ENCODE data around the gene MAPRE2.
A peak's percentile ranks its signal among the peaks of the same experiment; 100 is the strongest.

The MAPRE2 gene

GRCh38 chr18:35178260-35178659 is 137.0 kb downstream of the MAPRE2 start:
- DNase-seq = peak in 2 of 51 donors; percentile 23 to 31

DNA sequence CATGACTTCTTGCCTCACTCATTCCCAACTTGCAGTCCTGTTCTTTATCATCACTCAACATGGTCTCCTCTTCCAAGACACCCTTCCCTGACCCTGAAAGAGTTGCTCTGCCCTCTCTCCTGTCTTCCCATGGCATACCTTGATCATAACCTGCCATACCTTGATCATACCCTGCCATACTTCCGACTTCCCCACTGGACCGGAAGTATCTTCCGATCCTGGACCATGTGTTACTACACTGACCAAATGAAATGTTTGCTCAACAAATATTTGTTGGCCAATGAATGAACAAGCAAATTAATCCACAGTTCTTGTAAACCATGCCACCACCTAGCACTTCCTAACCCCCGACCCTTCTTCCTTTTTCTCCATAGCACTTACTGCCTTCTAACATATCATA is 138.7 kb downstream of the MAPRE2 start:
- no peak for DNase-seq

- no peak for DNase-seq
Observed at GRCh38 chr18:35180455-35180854, 139.2 kb downstream of the MAPRE2 start.

DNA sequence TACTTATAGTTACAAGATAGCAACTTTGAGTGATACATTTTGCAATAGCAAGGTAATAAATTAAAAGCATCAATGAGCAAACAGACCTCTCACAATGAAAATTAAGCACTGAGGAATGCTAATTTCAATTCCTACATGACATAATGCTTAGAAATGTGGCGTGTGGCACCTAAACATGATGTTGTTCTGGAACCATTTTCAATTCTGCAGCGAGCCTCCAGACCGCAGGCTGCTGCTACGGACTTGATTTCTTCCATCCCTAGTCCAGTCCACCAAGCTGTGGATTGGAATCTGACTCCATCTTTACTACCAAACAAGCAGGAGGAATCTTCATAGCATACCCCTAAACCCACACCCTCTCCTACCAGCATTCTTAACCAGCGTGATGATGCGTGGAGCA is 140.9 kb downstream of the MAPRE2 start:
- no peak for DNase-seq

DNA sequence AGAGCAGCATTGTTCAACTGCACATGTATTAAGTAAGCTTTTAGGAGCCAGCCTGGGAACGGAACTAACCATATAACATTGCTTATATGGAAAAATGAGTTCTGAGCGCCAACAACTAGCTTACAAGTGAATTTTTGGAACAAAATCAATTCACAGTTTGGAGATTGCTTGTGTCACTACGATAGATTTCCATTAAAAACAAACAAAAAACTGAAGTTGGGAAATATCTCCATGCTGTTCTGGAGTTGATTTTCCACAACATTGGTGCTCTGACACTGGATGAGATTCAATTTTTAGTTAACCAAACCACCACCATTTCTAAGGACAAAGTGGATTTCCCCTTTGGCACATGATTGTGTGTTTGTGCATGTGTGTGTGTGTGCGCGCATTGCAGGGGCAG is 142.7 kb downstream of the MAPRE2 start:
- no peak for DNase-seq

DNA sequence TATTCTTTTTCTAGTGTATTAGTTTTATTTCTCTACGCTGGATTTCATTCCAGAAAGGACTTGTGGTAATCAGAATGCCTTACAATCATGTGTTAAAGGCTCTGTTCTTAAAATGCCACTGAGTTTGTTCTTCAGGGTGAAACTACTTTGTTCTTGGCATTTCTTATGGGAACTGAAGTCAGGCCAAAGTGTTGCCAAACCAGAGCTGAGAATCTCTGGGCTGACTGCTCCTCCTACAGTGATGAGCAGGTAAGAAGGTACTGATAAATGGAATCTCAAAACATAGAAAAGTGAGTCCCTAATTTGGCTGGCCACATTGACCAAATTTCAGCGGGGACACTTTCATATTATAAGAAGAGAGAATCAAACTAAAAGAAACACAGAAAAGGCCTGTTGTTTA is 144.6 kb downstream of the MAPRE2 start:
- DNase-seq = peak in 3 of 51 donors; percentile 7 to 11 (median 9)

GRCh38 chr18:35186291-35187034 is 145.2 kb downstream of the MAPRE2 start:
- DNase-seq = no peak

- DNase-seq = peak in 27 of 51 donors; percentile 3 to 82 (median 32)
Observed at GRCh38 chr18:35189510-35189909, 148.3 kb downstream of the MAPRE2 start.

DNA sequence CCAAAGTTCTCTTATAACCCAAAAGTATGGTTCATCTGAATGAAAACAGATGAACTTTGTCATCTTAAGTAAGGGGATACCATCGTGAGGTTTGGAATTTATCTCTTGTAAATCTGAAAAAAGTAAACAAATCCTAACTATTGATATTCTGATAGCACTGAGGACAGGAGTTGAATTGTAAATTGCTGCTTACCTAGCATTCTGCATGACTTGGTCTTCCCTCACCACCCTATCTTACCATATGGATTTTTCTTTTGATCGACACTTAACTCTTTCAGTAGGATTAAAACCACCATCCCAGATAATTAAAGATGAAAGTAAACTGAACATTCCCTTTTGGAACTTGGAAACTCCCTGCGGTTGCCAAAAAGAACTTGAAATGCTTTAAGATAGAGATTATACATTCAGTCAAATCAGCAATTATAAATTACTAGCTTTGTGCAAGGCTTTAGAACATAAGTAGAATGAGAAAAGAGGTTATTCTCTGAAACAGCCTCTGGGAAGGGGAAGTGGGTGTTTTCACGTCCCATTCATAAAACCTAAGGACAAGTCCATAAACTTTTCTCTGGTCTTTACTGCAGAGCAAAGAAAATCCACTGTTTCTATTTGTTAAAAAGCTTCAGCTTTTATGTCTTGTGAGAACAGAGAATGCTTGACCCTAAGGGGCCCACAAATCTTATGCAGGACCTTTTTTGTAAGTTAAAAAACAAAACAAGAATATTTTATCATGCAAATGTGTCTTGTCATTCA is 149.9 kb downstream of the MAPRE2 start:
- no peak for DNase-seq

DNA sequence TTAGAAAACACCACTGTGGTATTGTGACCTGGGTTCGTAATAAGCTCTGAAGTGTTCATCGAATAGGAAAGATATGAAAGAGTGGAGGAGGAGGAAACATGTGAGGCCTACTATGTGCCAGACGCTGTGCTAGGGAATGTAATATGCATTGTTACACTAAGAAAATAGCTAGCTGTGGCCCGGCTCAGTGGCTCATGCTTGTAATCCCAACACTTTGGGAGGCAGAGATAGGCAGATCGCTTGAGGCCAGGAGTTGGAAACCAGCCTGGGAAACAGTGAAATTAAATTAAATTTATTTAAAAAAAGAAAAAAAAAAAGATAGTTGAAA is 150.4 kb downstream of the MAPRE2 start:
- DNase-seq = no peak

DNA sequence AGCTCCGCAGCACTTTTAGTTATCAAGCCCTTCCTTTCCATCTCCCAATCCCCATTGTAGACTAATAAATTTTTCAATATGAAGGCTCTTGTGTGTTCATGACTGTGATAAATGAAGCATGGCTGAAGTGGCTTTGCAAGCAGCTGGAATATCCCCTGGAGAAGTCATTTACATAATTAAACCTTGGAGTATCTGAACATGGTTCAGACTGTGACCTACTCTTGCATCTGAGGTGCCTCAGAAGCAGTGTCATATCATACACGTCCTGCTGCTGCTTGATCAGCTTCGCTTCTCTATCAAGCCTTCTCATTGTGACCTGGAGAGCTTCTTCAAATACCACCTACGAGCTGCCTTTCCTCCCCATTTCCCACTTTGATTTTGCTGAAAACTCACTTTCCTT is 151.2 kb downstream of the MAPRE2 start:
- DNase-seq = no peak

Measured in hypothalamus (tissue), 51 donors.